HG02970 (cell line): ENCODE measurements around the gene PSTPIP2.
"Not testable (repeated sequence)": the region's sequence is repeated elsewhere in the genome, so short reads cannot be mapped to it uniquely, and the experiment has no call there.

ENCODE experiments used
- ATAC-seq: cut with Tn5 transposase; IDR thresholded peaks from one replicate; pipeline ENCODE4 v1.9.1; 2021; ENCODE audit warnings: mild to moderate bottlenecking, moderate library complexity, moderate number of reproducible peaks; ENCODE audit not compliant: unreplicated experiment, low FRiP score

Gene PSTPIP2

GRCh38 chr18:45993438-45993837, 78.6 kb downstream of the PSTPIP2 start:
- no peak for ATAC-seq

- ATAC-seq: not testable (repeated sequence)
Measured at GRCh38 chr18:45992527-45992926, 79.5 kb downstream of the PSTPIP2 start.

GRCh38 chr18:45991788-45992187, 80.3 kb downstream of the PSTPIP2 start:
- ATAC-seq: no peak

GRCh38 chr18:45984546-45985235, 87.4 kb downstream of the PSTPIP2 start:
- ATAC-seq: no peak

GRCh38 chr18:45981821-45982220, 90.2 kb downstream of the PSTPIP2 start:
- no peak for ATAC-seq

GRCh38 chr18:45980229-45980628, 91.8 kb downstream of the PSTPIP2 start:
- ATAC-seq: no peak

- no peak for ATAC-seq
Measured at GRCh38 chr18:45978084-45978483, 94.0 kb downstream of the PSTPIP2 start.

- no peak for ATAC-seq
Measured at GRCh38 chr18:45976974-45977373, 95.1 kb downstream of the PSTPIP2 start.

- ATAC-seq: no peak
Measured at GRCh38 chr18:45976566-45976965, 95.5 kb downstream of the PSTPIP2 start.

GRCh38 chr18:45974088-45974536, 97.9 kb downstream of the PSTPIP2 start:
- ATAC-seq: no peak

- ATAC-seq: peak; percentile 98
Measured at GRCh38 chr18:45967007-45967706, 104.9 kb downstream of the PSTPIP2 start, which contains the start of gene EPG5. Gene EPG5 (minus strand): TSS chr18:45967329. CDS start chr18:45967239, 90 bp downstream.

GRCh38 chr18:45964913-45965312, 107.1 kb downstream of the PSTPIP2 start:
- not testable (repeated sequence) for ATAC-seq

GRCh38 chr18:45962866-45963265, 109.2 kb downstream of the PSTPIP2 start:
- ATAC-seq: no peak

GRCh38 chr18:45962461-45962860, 109.6 kb downstream of the PSTPIP2 start:
- no peak for ATAC-seq

- ATAC-seq: not testable (repeated sequence)
Measured at GRCh38 chr18:45959484-45959883, 112.6 kb downstream of the PSTPIP2 start.

- ATAC-seq: no peak
Measured at GRCh38 chr18:45958730-45959129, 113.3 kb downstream of the PSTPIP2 start.

- no peak for ATAC-seq
Measured at GRCh38 chr18:45958027-45958426, 114.0 kb downstream of the PSTPIP2 start.

GRCh38 chr18:45957100-45957499, 115.0 kb downstream of the PSTPIP2 start:
- ATAC-seq: no peak

- no peak for ATAC-seq
Measured at GRCh38 chr18:45954070-45954934, 117.8 kb downstream of the PSTPIP2 start.

GRCh38 chr18:45951016-45951714, 120.9 kb downstream of the PSTPIP2 start:
- ATAC-seq: no peak
